Endothelial cell of umbilical vein (primary cell): ENCODE results near the gene RGS9. TPM values are rescaled to one million over a fixed set of nuclear protein-coding genes. Genes with fewer than 3 reads are reported as not detected.

Experiments
- BruUV-seq: library from RNA; stranded (reverse); fragments of 400-500 nt; replicated peaks from 2 replicates; lab custom pipeline; 2021; lab: Mats Ljungman, UMichigan
- CTCF ChIA-PET: fragments of 300-600, 350-600 bp; sonication (Branson Sonifier 250); formaldehyde crosslinking; loops from one replicate; lab custom pipeline; 2021; ENCODE audit warnings: antibody characterized with exemption, inconsistent platforms; lab: Charles Lee
- POLR2A ChIA-PET: fragments of 300-600, 350-600 bp; sonication (Branson Sonifier 250); formaldehyde crosslinking; loops from one replicate; lab custom pipeline; 2021; ENCODE audit warnings: antibody characterized with exemption, inconsistent platforms; lab: Charles Lee
- DNase-seq: peaks from one replicate; pipeline ENCODE4 v3.0.0-alpha.2; 2011; ENCODE audit warnings: low read depth, low spot score
- FAIRE-seq: peaks from 2 replicates; lab custom pipeline; 2011; peaks lifted over from hg19 to GRCh38; lab: Jason Lieb, UNC
- H2AFZ ChIP-seq: 2 replicates; pipeline ENCODE4 v1.6.0; 2012; ENCODE audit warnings: low read depth, low read length, control low read depth, inconsistent platforms
- H3K27ac ChIP-seq: 2 replicates; pipeline ENCODE4 v1.5.1; 2011; ENCODE audit warnings: low read depth, mild to moderate bottlenecking, control low read depth, low read length, moderate library complexity; ENCODE audit not compliant: insufficient read depth
- H3K27me3 ChIP-seq, 2 experiments: 2 replicates each; pipeline versions ENCODE4 v1.6.0 to v1.6.1; 2011; ENCODE audit warnings: low read length in 2 of 2, mixed read lengths in 1 of 2; ENCODE audit not compliant: control insufficient read depth in 2 of 2, insufficient read depth in 2 of 2
- H3K36me3 ChIP-seq, 2 experiments: 2 replicates in 1 of 2; 3 replicates in 1 of 2; pipeline ENCODE4 v1.5.1; 2011; ENCODE audit warnings: low read length in 2 of 2, mild to moderate bottlenecking in 1 of 2, moderate library complexity in 1 of 2; ENCODE audit not compliant: control insufficient read depth in 2 of 2, insufficient read depth in 2 of 2; ENCODE audit errors: extremely low read depth in 1 of 2
- H3K4me1 ChIP-seq: 3 replicates; pipeline ENCODE4 v1.5.1; 2011; ENCODE audit warnings: mild to moderate bottlenecking, low read length; ENCODE audit not compliant: control insufficient read depth, insufficient read depth; ENCODE audit errors: extremely low read depth
- H3K4me2 ChIP-seq: 2 replicates; pipeline ENCODE4 v1.6.1; 2011; ENCODE audit warnings: low read length, control low read depth, mixed read lengths; ENCODE audit not compliant: insufficient read depth
- H3K4me3 ChIP-seq, 3 experiments: fragments of 200-600 bp in 1 of 3; sonication (generic), shearing (Covaris generic) in 1 of 3; replicated peaks in 1 of 3; 2 replicates each; pipeline ENCODE4 v1.5.1; 2011 to 2016; ENCODE audit warnings: control low read depth in 3 of 3, low read length in 3 of 3, mild to moderate bottlenecking in 2 of 3, inconsistent platforms in 1 of 3, low read depth in 1 of 3, moderate library complexity in 1 of 3; ENCODE audit not compliant: insufficient read depth in 1 of 3
- H3K79me2 ChIP-seq: 2 replicates; pipeline ENCODE4 v1.6.0; 2012; ENCODE audit warnings: low read length, inconsistent platforms; ENCODE audit not compliant: control insufficient read depth, insufficient read depth
- H3K9ac ChIP-seq: replicated peaks from 2 replicates; pipeline ENCODE3; 2011; ENCODE audit warnings: low read length, control low read depth; ENCODE audit not compliant: insufficient read depth; ENCODE audit errors: extremely low read depth
- H3K9me1 ChIP-seq: replicated peaks from 3 replicates; pipeline ENCODE4 v1.6.0; 2011; ENCODE audit warnings: mild to moderate bottlenecking, low read length; ENCODE audit not compliant: control insufficient read depth, insufficient read depth; ENCODE audit errors: extremely low read depth
- H3K9me3 ChIP-seq: replicated peaks from 2 replicates; pipeline ENCODE4 v1.5.1; 2012; ENCODE audit warnings: low read length, inconsistent platforms; ENCODE audit not compliant: control insufficient read depth, insufficient read depth
- H4K20me1 ChIP-seq: replicated peaks from 2 replicates; pipeline ENCODE3; 2011; ENCODE audit warnings: mild to moderate bottlenecking, low read length; ENCODE audit not compliant: control insufficient read depth, insufficient read depth; ENCODE audit errors: extremely low read depth
- CTCF ChIP-seq, 2 donors: IDR thresholded peaks; 1 replicate in 1 of 2; 2 replicates in 1 of 2; pipeline ENCODE4 v1.5.1; 2011; ENCODE audit warnings: low read length in 2 of 2, mild to moderate bottlenecking in 2 of 2, moderate library complexity in 2 of 2, control low read depth in 1 of 2, inconsistent platforms in 1 of 2, low read depth in 1 of 2; ENCODE audit not compliant: insufficient read depth in 1 of 2; ENCODE audit errors: extremely low read depth in 1 of 2
- EZH2 ChIP-seq: IDR thresholded peaks from 2 replicates; pipeline ENCODE4 v1.6.1; 2012; ENCODE audit warnings: borderline replicate concordance, low read depth, mild to moderate bottlenecking, moderate library complexity, low read length, inconsistent platforms; ENCODE audit not compliant: severe bottlenecking
- FOS ChIP-seq: IDR thresholded peaks from 2 replicates; pipeline ENCODE4 v1.6.1; 2011; ENCODE audit warnings: mild to moderate bottlenecking, low read length, moderate library complexity, borderline replicate concordance; ENCODE audit not compliant: insufficient read depth
- GATA2 ChIP-seq: IDR thresholded peaks from 2 replicates; pipeline ENCODE4 v1.7.0; 2011; ENCODE audit warnings: low read depth, mild to moderate bottlenecking, moderate library complexity, mixed read lengths, low read length; ENCODE audit not compliant: insufficient read length, insufficient read depth
- JUN ChIP-seq: IDR thresholded peaks from 2 replicates; pipeline ENCODE4 v1.6.1; 2011; ENCODE audit warnings: borderline replicate concordance, low read depth; ENCODE audit not compliant: insufficient read length, insufficient read depth
- MAX ChIP-seq: IDR thresholded peaks from 2 replicates; pipeline ENCODE4 v1.6.1; 2011; ENCODE audit not compliant: insufficient read depth, insufficient read length
- MYC ChIP-seq: IDR thresholded peaks from one replicate; pipeline ENCODE4 v1.6.1; 2011; ENCODE audit warnings: mild to moderate bottlenecking, low read depth, low read length
- POLR2A ChIP-seq: IDR thresholded peaks from 2 replicates; pipeline ENCODE4 v1.6.1; 2012; ENCODE audit warnings: low read depth, mild to moderate bottlenecking, control low read depth, low read length
- POLR2AphosphoS5 ChIP-seq: IDR thresholded peaks from 2 replicates; pipeline ENCODE4 v1.6.1; 2012; ENCODE audit warnings: low read depth, mild to moderate bottlenecking, control low read depth, low read length, moderate library complexity; ENCODE audit not compliant: insufficient read depth
- dilution Hi-C: fragments of 300-500 bp; cut with MboI; formaldehyde crosslinking; loops from one replicate; pipeline ENCODE4 v1.15.0; 2019; ENCODE audit warnings: low sequenced_read_pairs; ENCODE audit not compliant: extremely low pct_ligation_motif_present
- intact Hi-C: fragments of 100-400 bp; cut with micrococcal nuclease; formaldehyde crosslinking; loops from one replicate; pipeline ENCODE4 v1.10.0; 2022
- polyA plus RNA-seq, 4 experiments: library from polyadenylated mRNA; depleted of rRNA in 3 of 4; stranded (reverse) in 3 of 4; unstranded in 1 of 4; fragments of >200 nt; gene quantifications; 2 replicates each; pipeline versions ENCODE4 v1.2.1 to v1.2.3, GENCODE V29; 2011 to 2012; ENCODE audit warnings: missing spikeins in 1 of 4
- total RNA-seq: library from RNA; stranded (reverse); gene quantifications from 2 replicates; pipeline ENCODE4 v1.2.3, GENCODE V29; 2021

Gene RGS9
- total and polyA plus RNA-seq, 2 donors (not counting 3 experiments of a cell fraction or from before 2014, with no cell fraction given): 0.61 to 1.4 TPM

GRCh38 chr17:65102235-65102634 is 34.9 kb upstream of the RGS9 start:
- Histone ChIP-seq H2AFZ (no peak overlapping the region), H3K9me3 (no peaks in the 10 kb centered on the region), H3K4me3 (no peak overlapping the region), H3K9ac (no peak overlapping the region), H3K9me1 (no peaks in the 10 kb centered on the region), H3K36me3 (no peaks in the 10 kb centered on the region), H3K4me1 (peaks cover 8% of the 10 kb centered on the region), H3K79me2 (no peaks in the 10 kb centered on the region), H4K20me1 (no peaks in the 10 kb centered on the region), H3K4me2 (no peak overlapping the region), H3K27ac (no peak overlapping the region), H3K27me3 (peaks cover 0 to 3% of the 10 kb centered on the region in 2 experiments)
- DNase-seq (no peak), FAIRE-seq (no peak)
- intact Hi-C loops: loop anchor here (5.0 kb wide), 1 partner anchor 85 kb away; no protein-coding TSS in a partner anchor
- dilution Hi-C loops: no loop called here
- ChIA-PET POLR2A (no interaction called here), CTCF (interaction anchor here (1.8 to 1.9 kb wide), 3 partner anchors 22 to 40 kb away, joined by 4 to 10 read pairs (median 4); partner anchors contain the start of gene RGS9)
- no peak for TF ChIP-seq JUN
- no peak for TF ChIP-seq MYC
- TF ChIP-seq EZH2: no peak
- BruUV-seq: no TSS peak

GRCh38 chr17:65102788-65103187 is 34.4 kb upstream of the RGS9 start:
- no peak overlapping the region for H3K4me3 ChIP-seq
- no peak overlapping the region for H3K4me2 ChIP-seq
- intact Hi-C loops (loop anchor here (5.0 kb wide), 1 partner anchor 85 kb away; no protein-coding TSS in a partner anchor), dilution Hi-C loops (no loop called here)
- no peak overlapping the region for H2AFZ ChIP-seq
- peaks cover 8% of the 10 kb centered on the region for H3K4me1 ChIP-seq
- FAIRE-seq: no peak
- H4K20me1 ChIP-seq: no peaks in the 10 kb centered on the region
- H3K79me2 ChIP-seq: no peaks in the 10 kb centered on the region
- no peak overlapping the region for H3K9ac ChIP-seq
- no peaks in the 10 kb centered on the region for H3K9me3 ChIP-seq
- TF ChIP-seq POLR2A: no peak
- no peak for TF ChIP-seq MAX
- no peak for TF ChIP-seq POLR2AphosphoS5
- no peak for TF ChIP-seq EZH2
- no peak for TF ChIP-seq GATA2
- no peak for TF ChIP-seq FOS
- TF ChIP-seq CTCF (IDR thresholded peaks at IDR 0.05; ENCODE audit: extremely low read depth in 1 of 2, insufficient read depth in 1 of 2, low read depth in 1 of 2, low read length in 2 of 2): no peak
- no peak for TF ChIP-seq JUN
- no peak for TF ChIP-seq MYC
- no peaks in the 10 kb centered on the region for H3K36me3 ChIP-seq
- ChIA-PET POLR2A (interaction anchor here (0.5 kb wide), 1 partner anchor 20 kb away, joined by 4 read pairs; no protein-coding TSS in a partner anchor), CTCF (interaction anchor here (1.8 to 2.2 kb wide), 4 partner anchors 21 to 95 kb away, joined by 4 to 10 read pairs (median 6); partner anchors contain the start of gene RGS9)
- no peaks in the 10 kb centered on the region for H3K9me1 ChIP-seq
- no peak for DNase-seq
- no peak overlapping the region for H3K27ac ChIP-seq
- peaks cover 0 to 3% of the 10 kb centered on the region in 2 experiments for H3K27me3 ChIP-seq
- BruUV-seq: no TSS peak
